Raji (cell line): ENCODE results near the gene RNPC3.

Experiments
- POLR2A ChIP-seq: IDR thresholded peaks from 2 replicates; pipeline ENCODE4 v1.6.1; 2011; ENCODE audit warnings: low read depth, low read length, control low read depth; ENCODE audit not compliant: insufficient read depth

Gene RNPC3, protein sequence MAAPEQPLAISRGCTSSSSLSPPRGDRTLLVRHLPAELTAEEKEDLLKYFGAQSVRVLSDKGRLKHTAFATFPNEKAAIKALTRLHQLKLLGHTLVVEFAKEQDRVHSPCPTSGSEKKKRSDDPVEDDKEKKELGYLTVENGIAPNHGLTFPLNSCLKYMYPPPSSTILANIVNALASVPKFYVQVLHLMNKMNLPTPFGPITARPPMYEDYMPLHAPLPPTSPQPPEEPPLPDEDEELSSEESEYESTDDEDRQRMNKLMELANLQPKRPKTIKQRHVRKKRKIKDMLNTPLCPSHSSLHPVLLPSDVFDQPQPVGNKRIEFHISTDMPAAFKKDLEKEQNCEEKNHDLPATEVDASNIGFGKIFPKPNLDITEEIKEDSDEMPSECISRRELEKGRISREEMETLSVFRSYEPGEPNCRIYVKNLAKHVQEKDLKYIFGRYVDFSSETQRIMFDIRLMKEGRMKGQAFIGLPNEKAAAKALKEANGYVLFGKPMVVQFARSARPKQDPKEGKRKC

DNA sequence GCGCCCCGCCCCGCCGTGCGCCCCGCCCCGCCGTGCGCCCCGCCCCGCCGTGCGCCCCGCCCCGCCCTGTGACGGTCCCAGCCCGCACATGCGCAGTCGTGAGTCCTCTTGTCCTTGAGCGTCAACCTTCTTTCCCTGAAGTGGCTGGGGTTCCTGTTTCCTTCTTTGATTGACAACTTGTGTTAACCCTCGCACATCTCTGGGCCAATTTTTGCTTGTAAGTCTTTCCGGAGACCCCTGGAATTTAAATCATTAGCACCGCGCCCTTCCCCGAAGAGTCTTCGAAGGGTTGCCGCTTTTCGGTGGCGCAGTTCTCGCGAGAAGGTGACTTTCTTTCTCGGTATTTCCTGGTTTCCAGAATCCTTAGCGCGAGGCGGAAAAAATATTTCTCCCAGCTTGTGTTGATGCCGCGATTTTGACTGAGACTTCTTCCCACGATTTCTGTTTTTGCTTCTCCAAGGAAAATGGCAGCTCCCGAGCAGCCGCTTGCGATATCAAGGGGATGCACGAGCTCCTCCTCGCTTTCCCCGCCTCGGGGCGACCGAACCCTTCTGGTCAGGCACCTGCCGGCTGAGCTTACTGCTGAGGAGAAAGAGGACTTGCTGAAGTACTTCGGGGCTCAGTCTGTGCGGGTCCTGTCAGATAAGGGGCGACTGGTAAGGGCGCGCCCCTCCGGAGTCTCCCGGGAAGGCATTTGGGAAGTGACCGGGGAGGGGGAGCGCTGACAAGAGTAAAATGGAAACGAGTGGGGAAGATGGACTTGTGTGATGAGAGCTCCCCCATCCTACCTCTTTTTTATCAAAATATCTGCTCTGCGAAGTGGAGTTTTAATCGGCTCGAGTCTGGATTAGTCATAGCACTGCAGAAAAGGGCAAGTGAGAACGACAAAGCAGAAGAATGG is at the start of gene RNPC3:
Gene RNPC3 (plus strand): TSS at position 93 of the 901 bp plus-strand sequence. CDS start 372 bp downstream, at position 465.
- peak; percentile 59 for TF ChIP-seq POLR2A

DNA sequence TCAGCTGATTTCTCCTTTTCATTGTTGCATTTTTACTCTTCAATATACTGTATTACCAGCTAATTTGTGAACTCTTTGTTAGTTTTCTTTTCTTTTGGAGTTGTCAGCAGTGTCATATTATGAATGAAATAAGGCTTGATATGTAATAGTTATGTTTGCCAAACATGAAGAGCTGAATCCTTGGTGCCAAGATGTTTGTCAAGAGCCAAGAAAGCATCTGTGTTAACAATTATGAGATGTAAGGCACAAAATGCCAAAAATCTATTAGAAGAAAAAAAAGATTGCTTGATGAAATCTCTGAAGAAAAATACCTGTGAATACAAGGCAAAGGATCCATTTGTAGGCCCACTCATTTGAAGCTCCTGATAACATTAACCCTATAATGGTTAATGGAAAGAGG is 48.4 kb upstream of the RNPC3 start:
- TF ChIP-seq POLR2A, result no peak

DNA sequence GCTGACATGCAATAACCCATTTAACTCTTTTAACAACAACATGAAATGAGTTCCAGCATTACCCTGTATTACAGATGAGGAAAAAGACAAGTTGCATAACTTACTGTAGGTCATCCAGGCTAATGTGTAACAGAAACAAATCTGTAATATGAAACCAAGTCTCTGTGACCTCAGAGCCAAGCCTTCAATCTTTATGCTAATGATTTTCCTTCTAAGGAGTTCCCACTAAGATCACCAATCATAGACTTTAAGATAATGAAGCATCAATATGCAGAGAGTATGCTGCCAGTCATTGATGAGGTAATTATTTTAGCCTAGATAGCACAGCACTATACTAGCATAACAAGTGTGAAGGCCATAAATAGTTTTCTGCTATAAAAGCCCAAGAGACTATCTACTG is 35.6 kb upstream of the RNPC3 start:
- TF ChIP-seq POLR2A, result no peak

DNA sequence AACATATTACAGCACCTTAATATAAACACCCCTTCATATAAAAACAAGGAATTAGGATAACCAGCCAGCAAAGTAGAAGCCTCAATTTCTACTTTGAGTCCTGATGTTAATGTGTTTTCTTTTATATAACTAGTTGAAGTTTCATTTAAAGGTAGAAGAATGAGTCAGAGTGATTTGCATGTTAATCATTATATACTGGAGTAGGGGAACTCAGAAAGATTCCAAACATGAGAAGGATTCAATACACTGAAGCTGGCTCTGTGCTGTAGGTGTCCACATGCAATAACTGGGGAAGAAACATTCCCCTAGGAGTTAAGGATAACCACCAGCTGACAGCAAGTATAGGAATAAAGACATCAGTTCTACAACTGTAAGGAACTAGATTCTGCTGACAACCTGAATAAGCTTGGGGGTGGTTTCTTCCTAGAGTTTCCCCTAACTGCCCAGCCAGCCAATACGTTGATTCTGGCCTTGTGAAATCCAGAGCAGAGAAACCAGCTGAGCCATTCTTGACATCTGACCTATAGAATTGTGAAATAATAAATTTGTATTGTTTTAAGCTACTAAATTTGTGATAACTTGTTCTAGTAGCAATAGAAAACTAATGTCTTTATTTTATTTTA is 33.4 kb upstream of the RNPC3 start:
- no peak for TF ChIP-seq POLR2A

DNA sequence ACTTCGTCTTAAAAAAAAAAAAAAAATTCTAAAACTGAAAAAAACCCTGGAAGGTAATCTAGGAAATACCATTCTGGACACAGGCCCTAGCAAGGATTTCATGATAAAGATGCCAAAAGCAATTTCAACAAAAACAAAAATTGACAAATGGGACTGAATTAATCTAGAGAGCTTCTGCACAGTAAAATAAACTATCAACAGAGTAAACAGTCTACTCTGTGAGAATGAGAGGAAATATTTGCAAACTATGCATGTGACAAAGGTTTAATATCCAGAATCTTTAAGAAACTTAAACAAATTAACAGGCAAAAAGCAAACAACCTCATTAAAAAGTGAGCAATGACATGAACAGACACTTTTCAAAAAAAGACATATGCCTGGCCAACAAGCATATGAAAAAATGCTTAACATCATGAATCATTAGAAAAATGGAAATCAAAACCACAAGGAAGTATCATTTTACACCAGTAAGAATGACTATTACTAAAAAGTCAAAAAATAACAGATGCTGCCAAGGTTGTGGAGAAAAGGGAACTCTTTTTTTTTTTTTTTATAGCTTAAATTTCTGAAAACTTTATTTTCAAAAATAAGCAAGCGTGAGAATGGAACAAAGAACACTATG is 29.4 kb upstream of the RNPC3 start:
- no peak for TF ChIP-seq POLR2A

DNA sequence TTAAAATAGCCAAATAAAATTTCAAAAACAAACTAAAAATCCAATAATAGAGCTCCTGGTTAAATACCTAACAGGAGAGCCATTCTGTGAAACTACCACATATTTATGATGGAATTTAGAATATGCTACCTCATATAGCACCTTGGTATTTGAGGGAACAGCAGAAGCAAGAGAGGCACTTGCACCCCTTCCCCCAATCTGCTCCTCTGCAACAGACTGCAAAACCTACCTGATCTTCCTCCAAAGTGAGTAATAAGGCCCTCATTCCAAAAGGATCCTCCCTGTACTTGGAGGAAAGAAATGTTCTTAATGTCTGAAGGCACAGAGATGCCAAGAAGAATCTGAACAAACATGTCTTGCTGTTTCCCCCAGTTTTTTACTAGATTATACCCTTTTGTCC is 28.1 kb upstream of the RNPC3 start:
- TF ChIP-seq POLR2A, result no peak

DNA sequence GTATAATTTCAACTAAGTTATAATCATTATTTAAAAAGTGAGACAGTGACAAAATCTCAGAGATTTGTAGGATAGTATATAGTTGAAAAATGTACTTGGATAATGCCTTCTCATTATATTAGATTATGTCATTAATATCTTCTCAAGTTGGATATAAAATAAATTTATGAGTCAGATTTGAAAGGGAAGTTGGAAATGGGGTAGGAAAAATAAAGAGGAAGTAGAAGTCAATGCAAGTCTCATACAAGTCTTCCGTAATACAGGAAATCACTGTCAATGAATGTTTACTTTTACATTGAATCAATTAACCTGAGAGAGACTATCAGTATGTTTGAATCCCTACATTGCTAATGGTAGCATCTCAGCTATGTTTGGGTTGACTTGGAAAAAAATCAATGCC is 16.2 kb upstream of the RNPC3 start:
- TF ChIP-seq POLR2A, result no peak

DNA sequence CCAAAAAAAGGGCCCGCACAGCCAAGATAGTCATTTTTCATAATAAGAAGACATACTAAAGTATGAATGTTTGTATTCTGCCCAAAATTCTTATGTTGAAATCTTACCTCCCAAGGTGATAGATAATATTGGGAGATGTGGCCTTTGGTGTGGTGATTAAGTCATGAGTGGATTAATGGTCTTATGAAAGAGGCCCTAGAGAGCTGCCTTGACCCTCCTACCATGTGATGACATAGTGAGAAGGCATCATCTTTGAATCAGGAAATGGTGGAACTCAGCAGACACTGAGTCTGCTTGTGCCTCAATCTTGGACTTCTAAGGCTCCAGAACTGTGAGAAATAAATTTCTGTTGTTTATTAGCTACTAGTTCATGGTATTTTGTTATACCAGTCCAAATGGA is 11.8 kb upstream of the RNPC3 start:
- TF ChIP-seq POLR2A, result no peak

DNA sequence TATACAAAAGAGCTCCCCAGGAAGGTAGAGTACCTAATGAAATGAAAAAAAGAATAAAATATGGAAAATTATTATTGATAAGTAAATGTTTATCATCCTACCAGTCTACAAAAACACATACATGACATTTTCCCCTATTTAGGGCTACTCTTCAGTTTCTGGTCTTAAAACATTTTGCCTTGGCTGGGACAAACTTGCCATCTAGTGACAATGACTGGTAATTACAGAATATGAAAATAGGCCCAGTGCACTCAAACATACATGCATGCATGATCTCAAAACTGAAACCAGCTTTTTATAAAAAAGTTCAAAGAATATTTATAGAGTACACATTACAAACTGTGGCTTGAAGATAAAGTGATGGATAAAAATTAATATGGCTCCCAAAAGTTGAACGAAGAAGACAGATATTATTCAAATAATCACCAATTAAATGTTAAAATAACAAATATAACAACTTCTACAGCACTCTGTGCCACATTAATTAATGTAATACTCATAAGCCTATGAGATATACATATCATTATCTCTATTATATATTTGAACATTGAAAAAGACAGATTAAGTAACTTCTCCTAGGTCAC is 10.5 kb upstream of the RNPC3 start:
- TF ChIP-seq POLR2A, result no peak

DNA sequence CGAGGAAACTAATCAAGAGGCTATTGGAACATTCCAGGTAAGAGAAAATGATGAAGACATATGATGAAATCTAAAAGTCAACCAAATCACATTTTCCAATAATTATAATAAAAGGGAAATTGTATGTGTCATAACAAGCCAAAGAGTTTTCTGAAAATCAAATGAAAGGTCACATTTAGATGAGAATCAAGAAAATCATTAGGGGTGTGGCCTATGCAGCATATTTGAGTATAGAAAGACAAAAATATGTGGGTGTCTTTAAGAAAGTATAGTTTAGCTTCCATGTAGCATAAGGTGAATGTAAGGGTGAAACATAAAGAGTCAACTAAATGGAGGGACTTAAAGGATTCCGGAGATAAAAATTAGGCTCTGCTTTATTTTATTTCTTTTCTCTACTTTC is 9.2 kb upstream of the RNPC3 start:
- no peak for TF ChIP-seq POLR2A

DNA sequence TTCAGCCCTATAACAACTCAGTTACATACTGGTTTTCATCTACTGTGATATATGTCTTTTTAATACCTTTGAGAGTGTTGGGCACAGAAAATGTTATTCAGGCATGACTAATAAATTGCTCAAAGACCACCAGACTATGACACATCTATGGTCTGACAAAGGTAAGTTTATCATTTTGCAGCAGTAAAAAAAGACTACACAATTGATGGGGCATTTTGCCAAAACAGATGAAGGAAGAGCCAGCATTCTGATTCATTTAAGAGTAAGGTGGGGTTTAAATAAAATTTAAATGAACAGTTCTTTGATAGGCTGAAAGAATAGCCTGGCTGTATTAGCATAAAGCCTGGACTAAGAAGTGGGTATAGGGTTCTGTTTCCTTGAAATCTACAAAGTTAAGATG is 8.8 kb upstream of the RNPC3 start:
- no peak for TF ChIP-seq POLR2A

DNA sequence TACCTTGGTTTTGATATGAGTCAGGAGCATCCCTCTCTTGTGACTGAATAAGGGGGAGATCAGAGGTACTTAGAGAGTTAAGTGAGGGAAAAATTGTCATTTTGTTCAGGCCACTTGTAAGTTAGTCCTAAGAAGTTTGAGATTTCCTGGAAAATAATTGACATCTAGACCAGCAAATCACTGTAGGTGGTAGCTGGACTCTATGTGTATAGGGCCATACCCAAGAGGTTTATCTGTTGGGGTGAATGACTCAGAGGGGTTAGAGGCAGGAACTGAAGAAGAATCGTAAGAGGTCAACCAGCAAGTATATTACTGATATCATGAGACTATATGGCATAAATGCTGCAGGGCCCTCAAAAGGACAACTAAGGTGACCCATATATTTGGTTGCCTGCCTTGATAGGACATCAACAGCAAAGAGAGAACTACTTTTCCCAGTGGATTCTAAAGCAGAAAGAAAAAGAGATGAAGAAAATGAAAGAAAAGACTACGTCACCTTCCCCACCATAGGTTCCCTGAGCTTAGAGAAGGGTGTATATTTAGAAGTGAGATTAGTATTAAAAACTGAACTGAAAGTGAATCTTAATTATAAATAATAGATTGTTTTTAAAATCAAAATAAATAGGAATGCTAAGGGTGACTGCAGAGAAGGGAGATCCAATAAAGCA is 8.0 kb upstream of the RNPC3 start:
- no peak for TF ChIP-seq POLR2A

DNA sequence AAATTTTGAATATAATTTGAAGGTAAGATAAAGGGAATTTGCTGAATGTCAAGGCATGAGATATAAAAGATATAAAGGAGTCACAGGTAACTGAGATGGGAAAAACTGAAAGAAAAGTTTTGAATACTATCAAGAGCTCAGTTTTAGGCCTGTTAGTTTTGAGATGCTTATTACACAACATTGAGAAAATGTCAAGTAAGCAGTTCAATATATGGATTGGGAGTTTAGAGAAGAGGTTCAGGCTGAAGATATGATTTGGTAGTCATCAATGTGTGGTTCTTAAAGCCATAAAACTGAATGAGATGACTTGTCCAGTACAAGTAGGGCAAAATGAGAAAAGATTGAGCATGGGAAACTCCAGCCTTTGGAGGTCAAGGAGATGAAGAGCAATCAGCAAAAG is 4.7 kb upstream of the RNPC3 start:
- TF ChIP-seq POLR2A, result no peak

DNA sequence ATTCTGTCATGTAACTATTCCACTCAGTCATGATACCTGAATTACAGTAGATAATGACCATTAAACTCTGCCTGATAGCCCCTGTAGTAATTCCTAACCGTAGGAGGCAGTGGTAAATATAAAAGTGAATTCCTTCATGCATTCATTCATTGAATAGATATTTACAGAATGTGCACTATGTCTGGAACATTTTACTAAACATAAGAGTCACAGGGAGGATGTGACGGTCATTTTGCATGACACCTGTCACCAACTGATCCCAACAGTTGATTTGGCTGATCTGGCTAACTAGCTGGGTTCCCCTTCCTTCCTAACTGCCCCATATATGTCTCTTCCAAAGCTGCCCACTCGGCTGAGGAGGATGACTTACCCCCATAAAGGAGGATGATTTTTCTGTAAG is 2.2 kb upstream of the RNPC3 start:
- no peak for TF ChIP-seq POLR2A
